Measurements from ENCODE around the gene C20orf96.
"Not testable (repeated sequence)": the region's sequence is repeated elsewhere in the genome, so short reads cannot be mapped to it uniquely, and the experiment has no call there.

Gene C20orf96

DNA sequence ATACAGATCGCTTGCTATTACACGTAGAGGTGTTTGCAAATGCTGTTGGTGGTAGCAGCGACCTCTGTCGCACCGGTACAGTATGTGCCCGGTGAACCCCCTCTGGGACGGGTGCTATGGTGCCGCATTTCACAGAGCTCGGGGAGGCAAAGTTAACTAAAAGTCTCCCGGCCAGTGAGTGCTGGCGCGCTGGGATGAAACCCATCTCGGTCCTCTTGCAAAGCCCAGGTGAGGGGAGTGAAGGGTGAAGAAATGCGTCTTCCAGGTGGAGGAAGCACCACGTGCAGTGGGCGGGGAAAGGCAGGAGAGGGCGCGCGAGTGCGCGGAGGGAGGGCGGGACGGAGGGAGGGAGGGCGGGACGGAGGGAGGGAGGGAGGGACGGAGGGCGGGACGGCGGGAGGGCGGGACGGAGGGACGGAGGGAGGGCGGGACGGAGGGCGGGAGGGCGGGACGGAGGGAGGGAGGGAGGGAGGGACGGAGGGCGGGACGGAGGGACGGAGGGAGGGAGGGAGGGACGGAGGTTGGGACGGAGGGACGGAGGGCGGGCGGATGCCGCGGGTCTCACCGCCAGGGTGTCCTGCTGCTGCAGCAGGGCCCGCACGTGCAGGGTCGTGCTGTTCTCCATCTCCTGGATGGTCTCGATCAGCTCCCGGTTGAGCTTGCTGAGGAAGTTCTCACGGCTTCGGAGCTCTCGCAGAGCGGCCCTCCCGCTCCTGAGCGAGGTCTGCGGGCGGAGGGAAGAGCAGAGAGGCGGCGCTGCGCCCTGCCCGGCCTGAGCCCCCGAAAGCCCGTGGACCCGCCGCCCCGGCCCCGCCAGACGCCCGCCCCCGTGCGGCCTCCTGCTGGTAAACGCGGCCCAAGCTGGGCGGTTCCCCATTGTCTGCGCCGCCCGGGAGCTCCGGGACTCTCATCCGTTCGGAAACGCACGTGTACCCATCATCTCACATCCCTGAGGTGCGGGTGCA, 11.7 kb downstream of the C20orf96 start:
- DNase-seq: no peak

DNA sequence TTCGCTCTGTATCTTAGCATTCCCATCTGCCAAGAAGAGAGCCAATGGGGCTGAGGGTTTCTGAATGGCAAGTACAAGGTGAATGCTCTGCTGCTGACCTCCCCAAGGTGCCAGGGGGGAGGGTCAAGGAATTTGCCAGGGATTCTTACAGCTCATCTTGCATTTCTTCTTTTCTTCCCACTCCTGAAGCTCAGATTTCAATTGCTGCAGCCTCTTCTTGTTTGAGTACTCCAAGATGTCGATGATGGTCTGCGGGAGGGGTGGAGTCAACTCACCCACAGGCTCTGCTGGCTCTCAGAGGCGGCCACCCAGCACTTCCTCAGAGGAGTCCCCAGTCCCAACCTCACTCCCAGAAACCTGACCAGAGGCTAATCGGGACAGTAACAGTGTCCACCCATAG, 12.4 kb downstream of the C20orf96 start:
- no peak for DNase-seq

DNA sequence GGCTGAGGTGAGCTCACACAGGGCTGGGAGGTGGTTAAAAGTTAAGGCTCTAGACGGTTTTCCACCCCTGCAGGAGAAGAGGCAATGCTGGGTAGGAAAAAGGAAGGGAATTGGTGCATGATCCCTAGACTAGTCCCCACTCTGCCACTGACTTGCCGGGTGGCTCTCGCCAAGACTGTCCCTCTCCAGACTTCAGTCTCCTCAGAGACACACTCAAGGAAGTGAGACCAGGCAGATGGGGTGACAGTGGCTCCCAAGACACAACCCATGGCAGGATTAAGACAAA, 13.1 kb downstream of the C20orf96 start:
- DNase-seq: no peak

DNA sequence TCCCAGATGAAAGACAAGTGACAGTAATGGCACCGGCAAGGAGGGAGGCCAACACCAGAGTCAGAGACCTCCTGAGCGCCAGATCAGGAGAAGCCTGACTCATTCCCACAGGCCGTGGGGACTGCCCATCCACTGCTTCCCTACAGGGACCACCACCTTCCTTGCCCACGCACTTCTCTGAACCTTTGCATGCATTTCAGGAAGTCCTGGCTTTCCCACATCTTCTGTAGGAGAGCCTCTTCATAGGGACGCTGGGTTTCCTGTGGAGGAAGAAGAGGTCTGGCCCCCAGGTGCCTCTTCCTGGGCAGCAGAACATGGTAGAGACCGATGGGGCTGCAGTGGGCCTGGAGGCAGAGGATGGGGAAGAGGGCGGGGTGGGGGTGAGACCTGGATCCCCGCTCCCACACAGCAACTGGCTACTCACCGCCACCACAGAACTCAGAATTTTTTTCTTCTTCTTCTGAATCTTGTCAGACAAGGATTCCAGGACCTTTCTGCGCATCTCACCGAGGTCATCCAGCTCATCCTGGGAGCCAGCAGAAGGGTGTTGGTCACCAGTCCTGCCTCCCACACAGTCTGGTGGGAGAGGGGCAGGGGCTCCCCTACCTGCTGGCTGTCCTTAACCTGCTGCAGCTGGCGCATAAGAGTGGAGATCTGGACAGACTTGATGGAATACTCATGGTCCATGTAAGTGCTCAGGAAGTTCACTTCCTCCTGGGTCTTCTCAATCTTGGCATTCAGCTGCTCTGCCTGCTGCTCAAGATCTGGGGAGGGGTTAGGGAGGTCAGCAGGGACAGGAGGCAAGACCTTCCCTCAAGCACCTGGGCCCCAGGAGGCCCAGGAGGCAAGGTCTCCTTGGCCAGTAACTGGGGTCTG, 13.7 kb downstream of the C20orf96 start:
- no peak for DNase-seq

DNA sequence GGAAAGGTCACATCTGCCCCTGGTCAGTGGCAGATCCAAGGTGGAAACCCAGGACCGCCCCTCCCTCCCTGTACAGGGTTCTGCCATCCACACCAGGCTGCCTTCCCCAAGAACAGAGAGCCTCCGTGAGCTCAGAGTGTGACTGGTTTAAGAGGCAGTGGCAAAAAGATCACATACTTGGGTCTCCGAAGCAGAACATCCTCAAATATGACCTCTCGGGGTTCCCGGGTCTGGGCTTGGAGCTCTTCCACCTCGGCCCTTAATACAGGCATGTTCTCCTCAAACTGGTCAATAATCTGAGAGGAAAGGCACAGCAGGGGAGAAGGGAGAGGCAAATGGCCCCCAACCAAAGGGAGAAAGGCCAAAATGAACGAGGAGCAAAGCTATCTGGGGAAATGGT, 14.8 kb downstream of the C20orf96 start:
- no peak for DNase-seq

DNA sequence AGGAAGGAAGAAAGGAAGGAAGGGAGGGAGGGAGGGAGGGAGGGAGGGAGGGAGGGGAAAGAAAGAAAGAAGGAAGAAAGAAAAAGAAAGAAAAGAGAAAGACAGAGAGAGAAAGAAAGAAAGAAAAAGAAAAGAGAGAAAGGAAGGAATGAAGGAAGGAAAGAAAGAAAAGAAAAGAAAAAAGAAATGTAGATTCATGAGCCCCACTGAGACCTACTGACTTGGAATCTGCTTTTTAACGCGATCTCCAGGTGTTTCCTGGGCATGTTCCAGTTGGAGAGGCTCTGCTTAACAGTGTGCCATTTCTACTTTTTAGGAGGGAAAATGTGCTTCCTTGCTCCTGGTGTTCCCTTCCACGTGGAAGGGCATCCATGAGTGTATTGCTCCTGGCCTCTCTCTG, 16.7 kb downstream of the C20orf96 start:
- DNase-seq: no peak

DNA sequence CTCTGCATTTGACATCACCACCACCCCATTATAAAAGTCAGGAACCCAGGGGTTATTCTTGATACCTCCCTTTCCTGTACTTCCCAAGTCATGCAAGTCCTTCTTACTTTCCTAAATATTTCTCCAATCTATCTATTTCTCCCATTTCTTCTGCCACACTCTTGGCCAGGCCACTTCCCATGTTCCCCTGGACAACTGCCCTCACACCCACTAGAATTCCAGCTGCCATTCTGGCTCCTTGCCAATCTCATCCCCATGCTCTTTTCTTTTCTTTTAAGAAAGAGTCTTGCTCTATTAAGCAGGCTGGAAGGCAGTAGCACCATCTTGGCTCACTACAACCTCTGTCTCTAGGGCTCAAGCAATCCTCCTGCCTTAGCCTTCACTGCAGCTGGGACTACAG, 17.8 kb downstream of the C20orf96 start:
- DNase-seq: no peak

DNA sequence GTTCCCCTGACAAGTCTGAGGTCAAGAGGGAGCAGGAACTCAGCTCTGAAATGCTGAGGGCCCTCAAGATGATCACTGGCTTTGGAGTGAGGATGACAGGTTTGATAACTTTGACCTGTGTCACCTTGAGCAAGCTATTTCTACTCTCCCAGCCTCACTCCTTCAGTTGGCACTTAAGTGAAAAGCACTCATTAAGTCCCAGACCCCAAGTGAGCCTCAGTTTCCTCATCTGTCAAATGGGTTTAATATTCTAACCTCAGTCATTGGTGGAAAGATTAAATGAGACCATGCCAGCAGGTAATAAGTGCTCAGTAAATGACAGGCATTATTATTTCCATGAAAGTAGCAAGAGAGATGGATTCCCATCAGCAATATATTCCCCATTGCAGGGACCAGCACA, 19.0 kb downstream of the C20orf96 start:
- DNase-seq: no peak

DNA sequence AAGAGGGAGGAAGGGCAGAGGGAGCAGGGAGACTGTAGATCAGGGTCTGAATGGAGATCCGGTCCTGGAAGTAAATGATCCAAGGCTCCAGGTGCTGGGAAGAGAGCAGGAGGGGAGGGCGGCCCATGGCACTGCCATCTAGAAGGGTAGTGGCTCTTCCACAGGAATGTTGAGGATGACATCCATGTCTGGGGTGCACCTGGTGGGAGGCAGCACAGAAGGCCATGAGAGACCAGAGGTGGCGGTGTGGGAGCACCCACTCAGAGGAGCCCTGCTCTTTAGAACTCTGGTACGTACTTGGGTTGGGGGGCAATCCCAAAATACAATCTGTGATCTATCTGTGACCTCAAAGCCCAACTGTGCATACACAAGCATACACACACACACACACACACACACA, 19.5 kb downstream of the C20orf96 start:
- DNase-seq: no peak

DNA sequence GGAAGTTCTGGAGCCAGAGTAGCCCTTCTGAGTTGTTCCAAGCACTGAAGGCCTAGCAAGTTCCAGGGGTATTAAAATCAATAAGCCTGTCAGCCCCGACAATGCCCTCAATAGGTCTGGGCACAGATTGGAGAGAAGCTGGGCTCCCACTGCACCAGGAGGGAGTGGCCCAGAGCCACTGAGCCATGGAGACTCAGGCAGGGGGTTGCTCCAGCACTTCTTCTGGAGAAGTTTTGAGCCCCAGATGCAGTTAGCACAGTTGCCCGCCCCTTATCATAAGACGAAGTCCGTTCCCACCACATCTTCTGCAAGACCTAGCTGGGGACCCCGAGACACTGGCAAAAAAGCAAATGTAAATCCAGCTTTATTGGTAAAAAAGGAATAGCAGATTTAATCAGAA, 20.0 kb downstream of the C20orf96 start:
- DNase-seq: no peak

DNA sequence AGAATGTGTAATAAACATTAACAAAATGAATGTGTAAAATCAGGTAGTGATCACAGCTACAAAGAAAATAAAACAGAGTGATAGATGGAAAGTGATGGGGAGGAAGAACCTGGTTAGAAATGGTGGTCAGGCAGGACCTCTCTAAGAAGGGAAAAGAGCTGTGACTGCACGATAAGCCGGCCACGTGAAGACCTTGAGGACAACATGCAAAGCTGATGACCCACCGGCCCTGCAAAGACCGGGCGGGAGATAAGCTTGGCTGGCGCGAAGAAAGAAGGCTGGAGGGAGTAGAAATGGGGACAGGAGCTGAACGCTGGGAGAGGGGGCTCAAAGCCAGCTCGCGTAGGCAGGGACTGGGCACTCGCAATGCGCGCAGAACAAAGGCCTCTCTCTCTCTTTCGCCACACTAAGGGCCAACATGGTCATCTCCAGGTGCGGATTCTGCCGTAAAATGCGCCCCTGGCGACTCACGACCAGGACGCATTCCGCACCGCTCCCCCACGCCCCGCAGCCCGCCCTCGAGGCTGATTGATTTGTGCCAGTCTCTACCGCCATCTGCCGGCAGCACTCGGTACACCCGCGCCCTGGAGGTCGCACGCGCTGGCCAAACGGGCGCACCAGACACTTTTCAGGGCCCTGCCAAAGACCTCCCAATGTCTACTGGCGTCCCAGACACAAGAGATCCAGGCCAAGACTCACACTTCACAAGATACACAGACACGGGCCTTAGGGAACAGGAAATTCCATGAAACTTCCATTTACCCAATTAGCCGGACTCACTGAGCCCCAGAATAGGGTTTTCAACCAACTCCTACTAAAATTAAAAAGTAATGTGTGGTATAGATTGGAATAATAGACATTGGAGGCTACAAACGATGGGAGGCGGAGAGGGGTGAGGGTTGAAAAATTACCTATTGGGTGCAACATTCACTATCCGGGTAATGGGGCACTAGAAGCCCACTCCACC, 23.7 kb downstream of the C20orf96 start:
- peak in 1 of 2 experiments; percentile 18 for DNase-seq

DNA sequence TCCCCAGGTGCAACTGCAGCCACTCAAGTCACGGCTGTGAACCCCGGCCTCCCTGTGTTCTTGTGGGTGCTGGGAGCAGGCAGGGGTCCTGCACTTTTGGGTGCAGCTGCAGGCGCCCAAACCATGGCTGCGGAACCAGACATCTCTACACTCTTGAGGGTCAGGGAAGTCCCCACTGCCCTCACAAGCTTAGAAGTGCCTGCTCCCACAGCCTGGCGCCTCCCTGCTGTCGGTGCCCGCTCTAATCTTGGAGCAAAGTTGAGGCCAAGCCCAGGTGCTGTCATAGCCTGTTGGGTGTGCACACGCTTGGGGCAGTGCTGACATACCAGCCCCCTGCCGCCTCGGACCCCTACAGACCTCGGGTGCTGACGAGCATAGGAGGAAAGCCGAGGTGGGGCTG, 26.8 kb downstream of the C20orf96 start:
- DNase-seq: no peak

DNA sequence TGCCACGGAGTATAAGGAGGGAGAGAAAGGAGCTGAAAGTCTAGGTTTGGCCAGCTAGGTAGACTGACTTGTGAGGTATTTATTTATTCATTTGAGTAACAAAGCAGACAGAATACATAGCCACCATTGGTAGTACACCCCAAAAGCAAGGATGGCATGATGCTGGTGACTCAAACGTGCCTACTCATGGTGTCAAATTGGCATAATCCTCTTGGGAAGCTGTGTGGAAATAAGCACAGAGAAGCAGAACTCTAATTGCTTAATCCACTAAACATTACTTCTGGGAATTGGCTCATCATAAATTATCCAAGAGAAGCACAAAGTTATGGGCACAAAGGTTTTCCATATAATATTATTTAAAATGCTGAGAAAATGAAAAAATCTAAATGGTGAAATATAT, 30.6 kb downstream of the C20orf96 start:
- no peak for DNase-seq

DNA sequence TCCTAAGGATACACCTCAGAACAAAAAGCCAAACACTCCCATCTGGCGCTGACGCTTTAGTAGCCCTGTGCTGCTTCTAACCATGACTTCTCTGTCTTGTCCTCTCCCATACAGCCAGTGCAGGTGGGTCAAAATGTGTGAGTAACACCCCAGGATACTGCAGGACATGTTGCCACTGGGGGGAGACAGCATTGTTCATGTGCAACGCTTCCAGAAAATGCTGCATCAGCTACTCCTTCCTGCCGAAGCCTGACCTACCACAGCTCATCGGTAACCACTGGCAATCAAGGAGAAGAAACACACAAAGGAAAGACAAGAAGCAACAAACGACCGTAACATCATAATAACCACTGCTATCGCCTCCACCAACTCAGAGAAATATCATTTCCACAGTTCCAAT, 31.6 kb downstream of the C20orf96 start:
- DNase-seq: no peak

DNA sequence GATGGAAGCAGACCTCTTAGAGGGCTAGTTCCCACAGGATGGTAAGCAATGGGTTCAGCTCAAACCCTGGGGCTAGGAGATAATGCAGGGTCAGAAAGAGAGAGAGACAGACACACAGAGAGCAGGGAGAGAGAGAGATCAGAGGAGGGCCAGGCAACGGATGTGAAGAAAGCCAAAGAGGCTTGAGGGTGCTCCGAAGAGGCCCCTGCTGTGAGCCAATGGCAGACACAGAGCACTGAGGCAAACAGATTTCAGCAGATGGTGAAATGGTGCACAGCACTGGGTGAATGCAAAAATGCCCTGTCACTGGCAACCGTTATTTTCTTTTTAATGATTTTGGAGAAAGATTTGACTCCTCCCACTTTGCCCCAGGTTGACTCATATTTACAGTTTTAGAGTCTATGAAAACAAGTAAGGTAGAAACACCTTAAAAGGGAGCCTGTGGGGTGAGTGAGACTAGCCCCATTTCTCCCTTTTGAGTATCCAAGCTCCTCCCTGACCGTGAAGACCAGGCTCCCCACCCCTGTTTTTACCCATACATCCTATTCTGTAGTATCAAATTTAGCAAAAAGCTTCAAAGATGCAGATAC, 32.2 kb downstream of the C20orf96 start:
- DNase-seq: no peak

DNA sequence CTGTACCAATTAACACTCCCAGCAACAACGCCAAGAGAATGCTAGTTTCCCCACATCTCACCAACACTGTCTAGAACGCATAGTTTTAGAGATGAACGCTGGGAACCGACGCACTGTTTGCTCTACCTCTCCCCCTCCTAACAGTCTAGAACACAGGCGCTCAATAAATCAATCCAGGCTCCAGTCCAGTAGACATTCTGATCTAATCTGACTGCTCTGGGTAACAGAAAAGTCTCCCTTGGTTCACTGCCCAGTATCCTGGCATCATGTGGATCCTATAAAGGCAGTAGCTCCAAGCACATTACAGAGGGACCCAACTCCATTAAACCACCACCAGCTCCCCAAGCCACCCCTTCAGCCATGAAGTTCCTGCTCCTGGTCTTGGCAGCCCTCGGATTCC, 33.1 kb downstream of the C20orf96 start, which contains the start of gene DEFB132:
TSS of gene DEFB132 (plus strand) at position 306 of the 400 bp plus-strand sequence. CDS start at position 361, 55 bp downstream.
- DNase-seq: no peak

DNA sequence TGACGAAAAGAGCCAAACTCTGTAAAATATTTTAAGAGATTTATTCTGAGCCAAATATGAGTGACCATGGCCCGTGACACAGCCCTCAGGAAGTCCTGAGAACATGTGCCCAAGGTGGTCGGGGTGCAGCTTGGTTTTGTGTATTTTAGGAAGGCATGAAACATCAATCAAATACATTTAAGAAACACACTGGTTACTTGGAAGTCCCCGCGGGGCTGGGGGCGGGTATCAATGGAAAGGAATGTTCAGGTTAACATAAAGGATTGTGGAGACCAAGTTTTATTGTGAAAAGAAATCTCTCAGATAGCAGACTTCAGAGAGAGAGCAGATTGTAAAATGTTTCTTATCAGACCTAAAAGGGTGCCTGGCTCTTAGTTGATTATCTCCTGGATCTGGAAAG, 37.1 kb downstream of the C20orf96 start:
- DNase-seq: not testable (repeated sequence)

DNA sequence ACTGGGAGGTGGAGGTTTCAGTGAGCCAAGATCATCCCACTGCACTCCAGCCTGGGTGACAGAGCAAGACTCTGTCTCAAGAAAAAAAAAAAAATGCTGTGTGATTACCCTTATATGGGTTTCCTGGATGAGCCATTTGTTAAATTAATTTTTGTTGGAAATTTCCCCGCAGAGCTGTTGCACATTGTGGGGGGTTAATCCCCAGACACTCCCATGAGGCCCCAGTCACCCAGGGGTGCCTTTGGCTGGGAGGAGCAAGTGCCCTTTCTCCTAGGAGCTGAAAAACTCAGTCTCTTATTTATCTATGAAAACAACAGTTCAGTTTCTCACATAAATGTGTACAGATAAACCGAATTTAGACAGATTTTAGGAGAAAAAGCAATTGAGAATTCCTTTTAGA, 37.7 kb downstream of the C20orf96 start:
- no peak for DNase-seq

DNA sequence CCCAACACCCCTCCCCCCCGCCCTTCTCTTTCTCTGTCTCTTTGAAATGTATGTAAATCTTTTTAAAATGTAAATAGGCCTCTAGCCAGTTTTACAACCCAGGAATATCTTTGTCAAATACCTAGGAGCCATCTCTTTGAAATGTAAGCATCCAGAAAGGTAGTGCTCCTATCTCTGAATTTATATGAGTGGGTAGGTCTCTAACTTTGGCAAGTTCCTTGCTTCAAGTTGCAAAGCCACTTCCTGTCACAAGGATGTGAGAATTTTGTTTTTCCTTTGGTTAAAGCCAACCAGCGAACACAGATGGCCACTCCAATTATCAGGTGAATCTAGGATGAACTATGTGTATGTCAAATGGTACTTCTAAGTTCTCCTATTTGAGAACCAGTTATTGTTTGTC, 39.2 kb downstream of the C20orf96 start:
- DNase-seq: no peak

DNA sequence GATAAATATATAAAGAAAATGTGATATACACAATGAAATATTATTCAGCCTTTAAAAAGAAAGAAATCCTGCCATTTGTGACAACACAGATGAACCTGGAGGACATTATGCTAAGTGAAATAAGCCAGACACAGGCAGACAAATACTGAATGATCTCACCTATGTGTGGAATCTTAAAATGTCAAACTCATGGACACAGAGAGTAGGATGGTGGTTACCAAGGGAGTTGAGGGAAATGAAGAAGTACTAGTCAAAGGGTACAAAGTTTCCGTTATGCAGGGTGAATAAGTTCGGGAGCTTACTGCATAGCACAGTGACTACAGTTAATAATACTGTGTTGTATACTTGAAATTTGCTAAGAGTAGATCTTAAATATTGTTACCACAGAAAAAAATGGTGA, 47.6 kb downstream of the C20orf96 start:
- DNase-seq: no peak

DNA sequence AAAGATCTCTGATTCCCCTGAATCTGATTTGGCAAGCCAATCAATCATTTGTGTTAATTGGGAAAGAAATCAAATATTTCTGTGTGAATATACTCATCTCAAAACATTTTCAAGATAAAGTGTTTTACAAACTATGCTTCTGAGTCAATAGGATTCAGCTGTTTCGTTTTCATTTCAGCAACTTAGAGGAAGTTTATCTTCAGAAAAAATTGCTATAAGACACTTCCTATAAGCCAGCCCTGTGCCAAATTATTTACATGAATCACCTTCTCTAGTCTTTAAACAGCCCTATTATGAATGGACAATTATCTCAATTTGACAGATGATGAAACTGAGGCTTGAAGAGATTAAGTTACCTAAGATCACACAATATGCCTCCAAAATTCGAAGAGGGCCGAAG, 52.6 kb downstream of the C20orf96 start:
- DNase-seq: no peak

DNA sequence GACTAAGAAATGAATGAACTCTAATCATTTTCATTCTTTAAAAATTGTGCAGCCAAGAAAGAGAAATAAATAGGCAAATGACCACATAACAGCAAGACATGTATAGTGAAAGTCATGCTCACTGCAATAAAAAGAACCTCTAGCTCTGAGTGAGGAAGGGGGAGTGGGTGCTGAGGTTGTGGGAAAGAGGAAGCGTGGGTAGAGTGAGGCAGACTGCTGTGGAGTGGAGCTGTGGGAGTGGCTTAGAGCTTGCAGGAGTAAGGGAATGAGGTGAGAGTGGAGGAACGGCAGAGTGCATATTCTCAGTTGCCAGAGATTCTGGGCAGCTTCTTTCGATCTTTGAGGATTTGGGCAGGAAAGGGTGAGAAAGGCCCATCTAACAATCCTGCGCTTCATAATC, 53.1 kb downstream of the C20orf96 start:
- DNase-seq: no peak

All from cerebellar nuclear complex (tissue), 1 donor.